GM10266 (cell line): ENCODE data around the gene MRPL2.
A peak's percentile ranks its signal among the peaks of the same experiment; 100 is the strongest.

Source experiments
- DNase-seq: peaks from one replicate; pipeline ENCODE4 v3.0.0; 2012; ENCODE audit errors: extremely low spot score
- CTCF ChIP-seq: IDR thresholded peaks from 2 replicates; pipeline ENCODE4 v1.5.1; 2012; ENCODE audit warnings: mild to moderate bottlenecking, low read depth; ENCODE audit not compliant: control insufficient read depth, insufficient read depth; ENCODE audit errors: missing control alignments

The MRPL2 gene

GRCh38 chr6:43011207-43011606, 48.0 kb downstream of the MRPL2 start:
- no peak for TF ChIP-seq CTCF
- no peak for DNase-seq

- TF ChIP-seq CTCF: peak; percentile 34
- peak; percentile 51 for DNase-seq
Observed at GRCh38 chr6:43009124-43009523, 50.1 kb downstream of the MRPL2 start.

GRCh38 chr6:43007126-43007525, 52.1 kb downstream of the MRPL2 start:
- TF ChIP-seq CTCF: no peak
- DNase-seq: no peak

- no peak for DNase-seq
Observed at GRCh38 chr6:43006251-43006650, 53.0 kb downstream of the MRPL2 start.

GRCh38 chr6:43005844-43006243, 53.4 kb downstream of the MRPL2 start:
- DNase-seq: no peak
- TF ChIP-seq CTCF: no peak

More at GRCh38 chr6:43006251-43006650, 53.0 kb downstream of the MRPL2 start:
- no peak for TF ChIP-seq CTCF
